Spleen (tissue), 11 donors: ENCODE data around the gene FAM107B. TPM values are rescaled to one million over a fixed set of nuclear protein-coding genes. Genes with fewer than 3 reads are reported as not detected.

ENCODE experiments used
- DNase-seq: peaks from one replicate; pipeline ENCODE4 v3.0.0-alpha.2; 2020
- H3K27ac ChIP-seq, 8 donors: fragments of 200-600 bp; sonication (generic) in 7 of 8; 1 replicate in 4 of 8; 2 replicates in 4 of 8; pipeline versions ENCODE4 v1.5.0 to v1.8.0; 2016 to 2021; ENCODE audit warnings: inconsistent platforms in 4 of 8, mild to moderate bottlenecking in 4 of 8, moderate library complexity in 1 of 8
- H3K27me3 ChIP-seq, 7 donors: fragments of 200-600 bp; sonication (generic) in 6 of 7; replicated peaks in 1 of 7; 1 replicate in 4 of 7; 2 replicates in 3 of 7; pipeline versions ENCODE4 v1.5.0 to v1.8.0; 2016 to 2021; ENCODE audit warnings: inconsistent platforms in 3 of 7, mild to moderate bottlenecking in 1 of 7
- H3K36me3 ChIP-seq, 6 donors: fragments of 200-600 bp; sonication (generic) in 5 of 6; 1 replicate in 4 of 6; 2 replicates in 2 of 6; pipeline versions ENCODE4 v1.5.0 to v1.8.0; 2016 to 2021; ENCODE audit warnings: inconsistent platforms in 2 of 6
- H3K4me1 ChIP-seq, 6 donors: fragments of 200-600 bp; sonication (generic) in 5 of 6; 1 replicate in 3 of 6; 2 replicates in 3 of 6; pipeline versions ENCODE4 v1.5.0 to v1.8.0; 2016 to 2021; ENCODE audit warnings: inconsistent platforms in 3 of 6
- H3K4me3 ChIP-seq, 8 donors: fragments of 200-600 bp; sonication (generic) in 7 of 8; 1 replicate in 4 of 8; 2 replicates in 4 of 8; pipeline versions ENCODE4 v1.5.0 to v1.8.0; 2016 to 2021; ENCODE audit warnings: inconsistent platforms in 4 of 8, mild to moderate bottlenecking in 4 of 8, moderate library complexity in 2 of 8
- H3K9me3 ChIP-seq, 8 donors: fragments of 200-600 bp; sonication (generic) in 7 of 8; 1 replicate in 4 of 8; 2 replicates in 4 of 8; pipeline versions ENCODE4 v1.5.0 to v1.8.0; 2016 to 2021; ENCODE audit warnings: inconsistent platforms in 4 of 8
- POLR2A ChIP-seq, 3 donors: fragments of 450-650 bp; IDR thresholded peaks; one replicate each; pipeline ENCODE4 v1.5.1; 2017; ENCODE audit warnings: antibody characterized with exemption in 3 of 3, mild to moderate bottlenecking in 1 of 3
- POLR2AphosphoS5 ChIP-seq, 3 donors: sonication (generic); formaldehyde crosslinking; IDR thresholded peaks; one replicate each; pipeline ENCODE4 v1.5.1; 2017; ENCODE audit warnings: antibody characterized with exemption in 3 of 3
- WGBS, 5 donors: extraction: QIAGEN DNeasy Blood & Tissue Kit in 3 of 5; methylation state at CpG; one replicate each; pipeline versions ENCODE4 v1.1.5 to v1.1.7; 2013 to 2018; 5-methylcytosine and 5-hydroxymethylcytosine counted together
- intact Hi-C: fragments of 100-400 bp; cut with DNase I; formaldehyde crosslinking; loops from one replicate; pipeline ENCODE4 v1.15.0; 2023; ENCODE audit warnings: low total_unique reads
- polyA plus RNA-seq, 3 donors: library from polyadenylated mRNA; stranded (reverse); fragments of 200-250 nt; gene quantifications; one replicate each; pipeline ENCODE4 v1.2.1, GENCODE V29; 2013
- total RNA-seq, 7 donors: library from RNA; depleted of rRNA in 3 of 7; stranded (reverse); fragments of >200 nt in 3 of 7; fragmentation: NEBNext Ultra II Directional in 4 of 7; extraction: Animal tissue kit (Norgen Biotek cat#: 25700) in 4 of 7; gene quantifications; one replicate each; pipeline versions ENCODE4 v1.1.0 to v1.2.1, GENCODE V29; 2016 to 2021
- TF ChIP-seq, protein P1 (sequence below), 11 experiments: fragments of 200-600 bp in 7 of 11; fragments of 450-650 bp in 4 of 11; sonication (generic) in 4 of 11; IDR thresholded peaks in 8 of 11; conservative IDR thresholded peaks in 3 of 11; 1 replicate in 7 of 11; 2 replicates in 4 of 11; pipeline versions ENCODE4 v1.4.0 to v1.8.0; 2016 to 2021; ENCODE audit warnings: antibody characterized with exemption in 11 of 11, inconsistent platforms in 4 of 11, mild to moderate bottlenecking in 1 of 11
- donor health status: healthy with polysubstance abuse.
- donor health status: DM: no; HTN: no; CAD: no; lungs with moderate emphysema.
- donor health status: DM: no; HTN: no; CAD: no.
- donor health status: Bipolar disorder and iron deficiency.
- donor health status: healthy.
- donor health status: DM: no; HTN: no; CAD: no.
- donor health status: DM: yes; HTN: yes; CAD: no.

The FAM107B gene
- total and polyA plus RNA-seq, 10 donors, result 40.1 to 115 (median 75.5) TPM

DNA sequence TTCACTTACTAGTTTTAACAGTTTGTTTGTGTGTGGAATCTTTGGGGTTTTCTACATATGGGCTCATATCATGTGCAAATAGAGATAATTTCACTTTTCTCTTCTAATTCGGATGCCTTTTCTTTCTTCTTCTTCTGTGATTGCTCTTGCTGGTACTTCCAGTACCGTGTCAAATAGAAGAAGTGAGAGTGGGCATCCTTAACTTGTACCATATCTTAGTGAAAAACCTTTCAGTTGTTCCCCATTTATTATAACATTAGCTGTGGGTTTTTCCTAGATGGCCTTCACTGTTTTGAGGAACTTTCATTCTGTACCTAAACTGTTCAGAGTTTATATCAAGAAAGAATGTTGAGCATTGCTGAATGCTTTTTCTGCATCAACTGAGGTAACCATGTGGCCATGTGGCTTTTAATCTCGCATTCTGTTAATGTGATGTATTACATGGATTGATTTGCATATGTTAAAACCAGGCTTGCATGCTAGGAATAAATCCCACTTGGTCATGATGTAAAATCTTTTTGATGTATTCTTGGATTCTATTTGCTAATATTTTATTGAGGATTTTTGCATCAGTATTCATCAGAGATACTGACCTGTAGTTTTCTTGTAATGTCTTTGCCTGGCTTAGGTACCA lies 78.7 kb downstream of the FAM107B start:
- WGBS, 5 donors, result 54 to 80% (median 64%) methylated on average over 3 of the region's 3 CpGs
- H3K9me3 ChIP-seq, result no peaks in the 10 kb centered on the region
- TF ChIP-seq, protein P1, sequence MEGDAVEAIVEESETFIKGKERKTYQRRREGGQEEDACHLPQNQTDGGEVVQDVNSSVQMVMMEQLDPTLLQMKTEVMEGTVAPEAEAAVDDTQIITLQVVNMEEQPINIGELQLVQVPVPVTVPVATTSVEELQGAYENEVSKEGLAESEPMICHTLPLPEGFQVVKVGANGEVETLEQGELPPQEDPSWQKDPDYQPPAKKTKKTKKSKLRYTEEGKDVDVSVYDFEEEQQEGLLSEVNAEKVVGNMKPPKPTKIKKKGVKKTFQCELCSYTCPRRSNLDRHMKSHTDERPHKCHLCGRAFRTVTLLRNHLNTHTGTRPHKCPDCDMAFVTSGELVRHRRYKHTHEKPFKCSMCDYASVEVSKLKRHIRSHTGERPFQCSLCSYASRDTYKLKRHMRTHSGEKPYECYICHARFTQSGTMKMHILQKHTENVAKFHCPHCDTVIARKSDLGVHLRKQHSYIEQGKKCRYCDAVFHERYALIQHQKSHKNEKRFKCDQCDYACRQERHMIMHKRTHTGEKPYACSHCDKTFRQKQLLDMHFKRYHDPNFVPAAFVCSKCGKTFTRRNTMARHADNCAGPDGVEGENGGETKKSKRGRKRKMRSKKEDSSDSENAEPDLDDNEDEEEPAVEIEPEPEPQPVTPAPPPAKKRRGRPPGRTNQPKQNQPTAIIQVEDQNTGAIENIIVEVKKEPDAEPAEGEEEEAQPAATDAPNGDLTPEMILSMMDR (IDR thresholded peaks at IDR 0.05 in 8 of 11, conservative IDR thresholded peaks at IDR 0.05 in 3 of 11), result no peak
- no peak for TF ChIP-seq POLR2A (IDR thresholded peaks at IDR 0.05)
- no peak for TF ChIP-seq POLR2AphosphoS5 (IDR thresholded peaks at IDR 0.05)
- no peak overlapping the region for H3K27ac ChIP-seq
- intact Hi-C loops, result no loop called here
- DNase-seq, result no peak
- no peak overlapping the region for H3K4me3 ChIP-seq
- no peaks in the 10 kb centered on the region for H3K36me3 ChIP-seq
- H3K4me1 ChIP-seq, result no peaks in the 10 kb centered on the region
- no peaks in the 10 kb centered on the region for H3K27me3 ChIP-seq

DNA sequence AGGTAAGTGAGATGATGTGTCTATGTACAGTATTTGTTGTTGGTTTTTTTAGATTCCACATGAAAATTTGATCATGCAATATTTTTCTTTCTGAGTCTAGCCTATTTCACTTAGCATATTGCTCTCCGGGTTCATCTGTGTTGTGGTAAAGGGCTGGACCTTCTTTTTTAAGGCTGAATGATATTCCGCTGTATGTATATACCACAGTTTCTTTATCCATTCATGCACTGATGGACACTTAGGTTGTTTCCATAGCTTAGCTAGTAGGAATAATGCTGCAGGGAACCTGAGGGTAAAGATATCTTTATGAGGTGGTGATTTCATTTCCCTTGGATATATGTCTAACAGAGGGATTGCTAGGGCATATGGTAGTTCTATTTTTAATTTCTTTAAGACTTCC lies 80.8 kb downstream of the FAM107B start:
- Histone ChIP-seq H3K4me1 (no peaks in the 10 kb centered on the region), H3K9me3 (no peaks in the 10 kb centered on the region), H3K4me3 (no peak overlapping the region), H3K27ac (no peak overlapping the region), H3K36me3 (no peaks in the 10 kb centered on the region), H3K27me3 (no peaks in the 10 kb centered on the region)
- WGBS, 5 donors, result 66 to 99% (median 71%) methylated on average over 2 of the region's 2 CpGs
- TF ChIP-seq POLR2A (IDR thresholded peaks at IDR 0.05), result no peak
- no peak for TF ChIP-seq POLR2AphosphoS5 (IDR thresholded peaks at IDR 0.05)
- TF ChIP-seq, protein P1 (IDR thresholded peaks at IDR 0.05 in 8 of 11, conservative IDR thresholded peaks at IDR 0.05 in 3 of 11), result no peak
- no peak for DNase-seq
- intact Hi-C loops, result no loop called here

DNA sequence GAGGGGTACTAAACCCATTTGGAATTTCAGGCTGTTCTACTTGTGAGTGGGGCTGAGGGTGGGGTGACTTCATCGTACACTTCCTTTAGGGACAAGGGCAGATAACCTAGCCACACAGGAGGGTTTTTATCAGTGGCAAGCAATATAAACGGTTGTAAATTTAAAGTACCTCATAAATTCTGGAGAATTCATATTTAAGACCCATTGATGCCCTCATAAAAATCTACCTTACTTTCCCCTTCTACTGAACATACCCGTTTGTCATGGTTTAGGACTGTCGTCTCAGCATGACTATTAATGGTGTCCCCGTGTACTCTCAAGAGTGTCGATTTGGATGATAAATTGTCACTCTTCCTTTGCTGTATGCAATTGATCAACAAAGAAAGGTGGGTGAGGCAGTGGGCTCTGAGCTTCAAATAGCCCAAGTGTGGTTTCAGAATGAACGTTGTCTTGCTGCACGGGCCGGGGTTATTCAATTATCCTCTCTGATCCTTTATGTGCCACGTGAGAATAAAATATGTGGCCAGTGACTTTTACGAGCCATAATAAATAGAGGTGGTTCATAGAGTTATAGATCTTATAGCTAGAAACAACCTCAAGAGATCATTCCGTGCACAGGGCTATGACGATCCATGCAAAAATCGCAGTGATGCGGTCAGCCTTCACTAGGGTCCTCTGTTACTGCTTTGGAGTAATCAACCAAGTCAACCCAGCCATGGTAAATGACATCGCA lies 82.2 kb downstream of the FAM107B start:
- WGBS, 5 donors, result 57 to 83% (median 62%) methylated on average over 16 of the region's 16 CpGs
- no peaks in the 10 kb centered on the region for H3K4me1 ChIP-seq
- intact Hi-C loops, result no loop called here

DNA sequence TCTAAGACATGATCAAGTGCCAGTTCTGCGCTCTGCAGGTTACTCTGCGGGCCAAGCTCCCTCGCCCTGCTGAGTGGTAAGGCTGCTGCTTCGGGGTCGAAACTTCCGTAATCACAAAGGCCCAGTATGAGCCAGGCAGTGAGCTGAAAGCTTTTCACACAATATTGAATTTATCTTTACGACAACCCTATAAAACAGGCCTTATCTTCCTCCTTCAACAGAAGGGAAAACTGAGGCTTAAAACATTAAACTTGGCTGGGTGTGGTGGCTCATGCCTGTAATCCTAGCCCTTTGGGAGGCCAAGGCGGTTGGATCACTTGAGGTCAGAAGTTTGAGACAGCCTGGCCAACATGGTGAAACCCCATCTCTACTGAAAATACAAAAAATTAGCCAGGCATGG lies 83.3 kb downstream of the FAM107B start:
- WGBS, 5 donors, result 90 to 98% (median 93%) methylated on average over 8 of the region's 8 CpGs
- Histone ChIP-seq H3K4me3 (no peak overlapping the region), H3K27me3 (no peaks in the 10 kb centered on the region), H3K4me1 (no peaks in the 10 kb centered on the region), H3K36me3 (no peaks in the 10 kb centered on the region), H3K27ac (no peak overlapping the region), H3K9me3 (no peaks in the 10 kb centered on the region)
- no peak for DNase-seq
- TF ChIP-seq, protein P1 (IDR thresholded peaks at IDR 0.05 in 8 of 11, conservative IDR thresholded peaks at IDR 0.05 in 3 of 11), result no peak
- TF ChIP-seq POLR2AphosphoS5 (IDR thresholded peaks at IDR 0.05), result no peak
- TF ChIP-seq POLR2A (IDR thresholded peaks at IDR 0.05), result no peak
- intact Hi-C loops, result no loop called here

More for the DNA sequence above, 82.2 kb downstream of the FAM107B start:
- Histone ChIP-seq H3K27me3 (no peaks in the 10 kb centered on the region), H3K36me3 (no peaks in the 10 kb centered on the region), H3K4me3 (no peak overlapping the region), H3K9me3 (no peaks in the 10 kb centered on the region), H3K27ac (no peak overlapping the region)
- TF ChIP-seq POLR2A (IDR thresholded peaks at IDR 0.05), result no peak
- no peak for TF ChIP-seq POLR2AphosphoS5 (IDR thresholded peaks at IDR 0.05)
- TF ChIP-seq, protein P1 (IDR thresholded peaks at IDR 0.05 in 8 of 11, conservative IDR thresholded peaks at IDR 0.05 in 3 of 11), result no peak
- DNase-seq, result no peak
